RWPE2 (cell line): ENCODE measurements around the gene CLDN11.

ENCODE experiments used
- ATAC-seq: fragments of 200-7000 bp; cut with Tn5 transposase; 3 replicates; pipeline ENCODE4 v1.9.1; 2021; ENCODE audit warnings: low read depth
- DNase-seq: peaks from one replicate; pipeline ENCODE4 v3.0.0-alpha.2; 2020; ENCODE audit warnings: low spot score
- H3K27ac ChIP-seq: fragments of 450-650 bp; 2 replicates; pipeline ENCODE4 v1.5.1; 2017; ENCODE audit warnings: mild to moderate bottlenecking; ENCODE audit not compliant: poor library complexity, severe bottlenecking
- H3K27me3 ChIP-seq: fragments of 250-450 bp; sonication (Bioruptor Pico); 2 replicates; pipeline ENCODE4 v1.5.1; 2021; ENCODE audit warnings: mild to moderate bottlenecking, moderate library complexity; ENCODE audit not compliant: insufficient read depth, poor library complexity, severe bottlenecking
- H3K36me3 ChIP-seq: fragments of 250-450 bp; sonication (Bioruptor Pico); 2 replicates; pipeline ENCODE4 v1.5.1; 2020; ENCODE audit warnings: low read depth, mild to moderate bottlenecking, moderate library complexity
- H3K4me1 ChIP-seq: fragments of 250-450 bp; sonication (Bioruptor Pico); 2 replicates; pipeline ENCODE4 v1.5.1; 2021; ENCODE audit warnings: mild to moderate bottlenecking, moderate library complexity; ENCODE audit not compliant: insufficient read depth, poor library complexity, severe bottlenecking
- H3K4me3 ChIP-seq: fragments of 250-450 bp; sonication (Bioruptor Pico); 2 replicates; pipeline ENCODE4 v1.5.1; 2021; ENCODE audit warnings: mild to moderate bottlenecking, moderate library complexity; ENCODE audit not compliant: severe bottlenecking
- H3K9me3 ChIP-seq: fragments of 250-450 bp; sonication (Bioruptor Pico); 2 replicates; pipeline ENCODE4 v1.5.1; 2021; ENCODE audit warnings: mild to moderate bottlenecking, moderate library complexity; ENCODE audit not compliant: severe bottlenecking
- TF ChIP-seq, protein P1 (sequence below): fragments of 450-650 bp; IDR thresholded peaks from one replicate; pipeline ENCODE4 v1.5.1; 2017; ENCODE audit warnings: mild to moderate bottlenecking, moderate library complexity; ENCODE audit not compliant: poor library complexity, severe bottlenecking

The CLDN11 gene

DNA sequence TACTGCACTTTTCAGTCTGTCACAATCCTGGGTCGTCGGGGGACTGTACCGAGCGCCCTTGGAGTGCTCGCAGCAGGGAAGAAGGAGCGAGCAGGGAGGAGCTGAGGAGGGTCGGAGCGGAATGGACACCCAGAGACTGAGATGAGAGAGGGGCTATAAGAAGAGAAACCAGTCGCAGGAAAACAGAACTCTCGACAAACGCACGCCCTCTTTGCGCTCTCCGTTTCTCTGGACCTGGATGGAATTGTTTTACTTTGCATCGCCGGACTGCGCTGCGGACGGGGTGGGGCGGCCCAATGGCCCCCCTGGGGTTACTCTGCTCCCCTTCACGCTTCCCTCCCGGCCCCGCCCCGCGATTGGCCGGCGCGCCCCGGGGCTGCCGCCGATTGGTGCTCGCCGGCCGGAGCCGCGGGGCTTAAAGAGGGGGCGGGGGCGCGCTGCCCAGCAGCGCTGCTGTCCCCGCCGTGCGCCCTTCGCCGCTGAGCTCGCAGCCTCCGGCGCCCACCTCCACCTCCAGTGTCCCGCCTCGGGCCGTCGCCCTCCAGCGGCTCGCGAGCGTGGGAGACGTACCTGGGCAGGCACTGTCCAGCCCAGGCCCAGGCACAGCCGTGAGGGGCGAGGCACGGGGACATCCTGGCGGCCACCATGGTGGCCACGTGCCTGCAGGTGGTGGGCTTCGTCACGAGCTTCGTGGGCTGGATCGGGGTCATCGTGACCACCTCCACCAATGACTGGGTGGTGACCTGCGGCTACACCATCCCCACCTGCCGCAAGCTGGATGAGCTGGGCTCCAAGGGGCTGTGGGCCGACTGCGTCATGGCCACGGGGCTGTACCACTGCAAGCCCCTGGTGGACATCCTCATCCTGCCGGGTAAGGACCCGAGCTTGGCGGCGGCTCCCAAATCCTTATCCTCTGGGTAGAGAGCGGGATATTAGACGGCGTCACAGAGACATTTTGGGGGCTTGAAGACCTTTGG lies at the start of gene CLDN11:
CLDN11 (plus strand) TSS at position 447 of the 977 bp plus-strand sequence; CDS start at position 646, 199 bp downstream.
- H3K9me3 ChIP-seq: no peaks in the 10 kb centered on the region
- ATAC-seq (peak; percentile 58), DNase-seq (no peak)
- peak within 1 kb of the TSS; percentile 22 for H3K4me3 ChIP-seq
- H3K36me3 ChIP-seq: no peaks in the 10 kb centered on the region
- peaks cover 8% of the 10 kb centered on the region for H3K27me3 ChIP-seq
- H3K4me1 ChIP-seq: no peaks in the 10 kb centered on the region
- TF ChIP-seq, protein P1, sequence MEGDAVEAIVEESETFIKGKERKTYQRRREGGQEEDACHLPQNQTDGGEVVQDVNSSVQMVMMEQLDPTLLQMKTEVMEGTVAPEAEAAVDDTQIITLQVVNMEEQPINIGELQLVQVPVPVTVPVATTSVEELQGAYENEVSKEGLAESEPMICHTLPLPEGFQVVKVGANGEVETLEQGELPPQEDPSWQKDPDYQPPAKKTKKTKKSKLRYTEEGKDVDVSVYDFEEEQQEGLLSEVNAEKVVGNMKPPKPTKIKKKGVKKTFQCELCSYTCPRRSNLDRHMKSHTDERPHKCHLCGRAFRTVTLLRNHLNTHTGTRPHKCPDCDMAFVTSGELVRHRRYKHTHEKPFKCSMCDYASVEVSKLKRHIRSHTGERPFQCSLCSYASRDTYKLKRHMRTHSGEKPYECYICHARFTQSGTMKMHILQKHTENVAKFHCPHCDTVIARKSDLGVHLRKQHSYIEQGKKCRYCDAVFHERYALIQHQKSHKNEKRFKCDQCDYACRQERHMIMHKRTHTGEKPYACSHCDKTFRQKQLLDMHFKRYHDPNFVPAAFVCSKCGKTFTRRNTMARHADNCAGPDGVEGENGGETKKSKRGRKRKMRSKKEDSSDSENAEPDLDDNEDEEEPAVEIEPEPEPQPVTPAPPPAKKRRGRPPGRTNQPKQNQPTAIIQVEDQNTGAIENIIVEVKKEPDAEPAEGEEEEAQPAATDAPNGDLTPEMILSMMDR: no peak
- no peak within 1 kb of the TSS for H3K27ac ChIP-seq

DNA sequence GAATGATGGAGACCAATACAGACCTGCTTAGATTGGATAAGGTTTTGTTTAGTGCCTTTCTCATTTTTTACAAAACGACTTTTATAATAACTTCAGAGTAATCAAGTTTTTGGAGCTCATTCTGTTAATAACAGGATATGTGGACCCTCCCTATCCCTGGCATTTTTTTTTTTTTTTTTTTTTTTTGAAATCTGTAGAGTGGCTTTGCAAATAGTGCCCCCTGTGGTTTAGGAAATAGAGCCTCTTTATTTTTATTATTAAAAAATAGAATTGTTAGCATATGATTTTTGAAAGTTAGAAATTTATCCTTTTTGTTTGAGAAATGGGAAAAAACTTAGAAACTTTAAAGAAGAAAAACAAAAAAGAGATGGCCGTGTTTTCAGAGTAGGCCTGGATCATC lies 49.7 kb upstream of the CLDN11 start:
- Histone ChIP-seq H3K27ac (no peak overlapping the region), H3K9me3 (peaks cover 3% of the 10 kb centered on the region), H3K4me1 (peaks cover 9% of the 10 kb centered on the region), H3K27me3 (no peaks in the 10 kb centered on the region), H3K4me3 (no peak overlapping the region), H3K36me3 (peaks cover 81% of the 10 kb centered on the region)
- TF ChIP-seq, protein P1: peak; percentile 46
- DNase-seq (no peak), ATAC-seq (no peak)

DNA sequence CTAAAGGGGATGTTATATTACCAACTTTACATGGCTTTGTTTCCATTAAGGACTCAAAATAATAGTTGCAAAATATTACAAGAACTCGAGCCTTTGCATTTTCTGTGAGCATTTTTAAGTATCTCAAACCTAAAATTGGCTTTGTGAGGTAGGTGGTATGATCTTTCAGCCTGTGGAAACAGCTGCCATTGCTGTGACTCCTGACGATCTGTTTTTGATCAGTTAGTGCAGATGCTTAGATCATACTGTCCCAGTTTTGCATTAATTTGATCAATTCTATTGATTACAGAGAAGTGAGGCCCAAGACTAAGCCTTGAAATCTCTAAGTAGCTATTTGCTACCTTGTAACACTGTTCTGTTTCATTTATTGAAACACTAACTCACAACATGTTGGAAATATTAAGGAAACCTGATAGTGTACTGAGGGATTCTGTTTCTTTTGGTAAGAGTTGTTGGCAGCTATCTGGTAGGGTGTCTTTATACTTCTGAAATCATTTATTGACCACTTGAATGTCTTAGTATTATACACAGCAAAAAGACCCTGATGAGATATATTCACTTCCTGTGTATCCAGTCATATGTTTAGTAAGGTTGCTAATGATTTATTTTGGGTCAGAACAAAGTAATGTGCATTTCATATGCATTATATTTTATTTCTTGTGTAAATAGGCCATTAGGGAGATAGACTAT lies 46.3 kb upstream of the CLDN11 start:
- Histone ChIP-seq H3K27ac (no peak overlapping the region), H3K36me3 (peaks cover 54% of the 10 kb centered on the region), H3K27me3 (no peaks in the 10 kb centered on the region), H3K4me1 (peaks cover 4% of the 10 kb centered on the region), H3K9me3 (peaks cover 3% of the 10 kb centered on the region), H3K4me3 (no peak overlapping the region)
- DNase-seq (no peak), ATAC-seq (no peak)
- TF ChIP-seq, protein P1: no peak

DNA sequence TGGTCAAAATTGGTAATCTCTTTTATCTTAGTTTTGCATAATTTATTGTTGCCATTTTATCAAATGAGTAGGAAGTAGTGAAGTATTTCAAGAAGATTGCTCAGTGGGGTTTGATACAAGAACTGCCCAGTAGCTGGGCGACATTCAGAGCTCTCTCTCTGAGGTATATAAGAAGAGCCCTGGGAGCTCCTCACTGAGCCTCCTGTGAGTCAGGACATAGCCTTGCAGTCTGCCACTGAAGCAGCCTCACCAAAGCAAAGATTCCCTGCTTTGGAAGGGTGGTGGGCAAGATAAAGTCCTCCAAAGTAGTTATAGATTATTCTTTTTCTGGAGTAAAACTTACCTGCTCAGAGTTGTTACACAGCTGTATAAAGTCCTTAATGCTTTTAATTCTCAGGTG lies 35.1 kb upstream of the CLDN11 start:
- Histone ChIP-seq H3K4me3 (no peak overlapping the region), H3K27ac (no peak overlapping the region), H3K36me3 (peaks cover 73% of the 10 kb centered on the region), H3K27me3 (no peaks in the 10 kb centered on the region), H3K4me1 (no peaks in the 10 kb centered on the region), H3K9me3 (no peaks in the 10 kb centered on the region)
- DNase-seq (no peak), ATAC-seq (peak; percentile 60; the same call in 2 of the 3 replicates)
- TF ChIP-seq, protein P1: no peak
